Skeletal muscle tissue (tissue), 4 donors: ENCODE results near the gene MDFIC. TPM values are rescaled to one million over a fixed set of nuclear protein-coding genes. Genes with fewer than 3 reads are reported as not detected.

ENCODE experiments used
- H3K27ac ChIP-seq: one replicate; pipeline ENCODE4 v1.7.0; 2013; ENCODE audit warnings: mild to moderate bottlenecking, low read depth, low read length, inconsistent platforms
- H3K27me3 ChIP-seq, 3 donors: one replicate each; pipeline ENCODE4 v1.7.0; 2013; ENCODE audit warnings: low read length in 3 of 3; ENCODE audit not compliant: control insufficient read depth in 3 of 3, insufficient read depth in 3 of 3
- H3K36me3 ChIP-seq, 3 donors: one replicate each; pipeline ENCODE4 v1.7.0; 2013; ENCODE audit warnings: low read length in 3 of 3; ENCODE audit not compliant: control insufficient read depth in 3 of 3, insufficient read depth in 3 of 3
- H3K4me1 ChIP-seq, 3 donors: one replicate each; pipeline ENCODE4 v1.7.0; 2013; ENCODE audit warnings: low read length in 3 of 3, mild to moderate bottlenecking in 3 of 3; ENCODE audit not compliant: control insufficient read depth in 3 of 3, insufficient read depth in 3 of 3
- H3K4me3 ChIP-seq, 3 donors: one replicate each; pipeline ENCODE4 v1.7.0; 2013; ENCODE audit warnings: low read length in 3 of 3
- H3K9ac ChIP-seq, 3 donors: one replicate each; pipeline ENCODE4 v1.7.0; 2013; ENCODE audit warnings: low read length in 3 of 3, mild to moderate bottlenecking in 3 of 3, moderate library complexity in 2 of 3, low read depth in 1 of 3
- H3K9me3 ChIP-seq, 3 donors: one replicate each; pipeline ENCODE4 v1.7.0; 2013; ENCODE audit warnings: low read length in 3 of 3; ENCODE audit not compliant: control insufficient read depth in 3 of 3
- total RNA-seq: library from RNA; depleted of rRNA; stranded (reverse); fragments of >200 nt; gene quantifications from one replicate; pipeline ENCODE4 v1.2.3, GENCODE V29; 2014
- donor health status: Osteomylitis.

Gene MDFIC
- total RNA-seq, 1 donor from 2014 or later, result 20.9 TPM

GRCh38 chr7:114934713-114935112 is 12.8 kb downstream of the MDFIC start:
- H3K4me1 ChIP-seq, result peaks cover 0 to 3% (median 0%) of the 10 kb centered on the region in 3 donors
- no peaks in the 10 kb centered on the region for H3K36me3 ChIP-seq
- H3K9ac ChIP-seq, result no peak overlapping the region
- H3K27ac ChIP-seq, result no peak overlapping the region
- no peaks in the 10 kb centered on the region for H3K9me3 ChIP-seq
- no peak overlapping the region for H3K4me3 ChIP-seq
- H3K27me3 ChIP-seq, result no peaks in the 10 kb centered on the region

GRCh38 chr7:114936471-114936870 is 14.6 kb downstream of the MDFIC start:
- Histone ChIP-seq H3K27me3 (no peaks in the 10 kb centered on the region), H3K9me3 (no peaks in the 10 kb centered on the region), H3K4me1 (no peaks in the 10 kb centered on the region), H3K4me3 (no peak overlapping the region), H3K36me3 (no peaks in the 10 kb centered on the region), H3K9ac (no peak overlapping the region), H3K27ac (no peak overlapping the region)

DNA sequence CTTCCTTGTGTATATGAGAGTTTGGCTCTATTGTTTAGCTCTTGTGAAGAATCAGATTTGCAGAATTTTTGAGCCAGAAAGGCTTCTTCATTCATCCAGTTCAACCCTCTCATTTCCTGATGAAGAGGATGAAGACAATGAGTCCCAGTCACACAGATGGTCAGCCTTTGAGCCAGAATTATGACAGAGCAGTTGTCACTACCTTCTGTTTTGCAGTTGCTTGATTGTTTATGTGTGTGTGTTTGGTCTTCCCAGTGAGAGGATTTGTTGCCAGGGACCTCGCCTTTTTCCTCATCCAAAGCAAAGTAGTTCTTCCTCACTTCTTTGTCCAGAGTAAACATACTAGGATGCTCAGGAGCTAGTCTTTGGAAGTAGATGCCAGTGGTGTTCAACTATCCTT is 15.6 kb downstream of the MDFIC start:
- no peak overlapping the region for H3K27ac ChIP-seq

GRCh38 chr7:114938785-114939184 is 16.9 kb downstream of the MDFIC start:
- Histone ChIP-seq H3K27me3 (no peaks in the 10 kb centered on the region), H3K27ac (no peak overlapping the region), H3K9ac (no peak overlapping the region), H3K4me1 (no peaks in the 10 kb centered on the region), H3K36me3 (no peaks in the 10 kb centered on the region), H3K4me3 (no peak overlapping the region), H3K9me3 (no peaks in the 10 kb centered on the region)

More for the DNA sequence above, 15.6 kb downstream of the MDFIC start:
- no peaks in the 10 kb centered on the region for H3K9me3 ChIP-seq
- no peaks in the 10 kb centered on the region for H3K4me1 ChIP-seq
- H3K9ac ChIP-seq, result no peak overlapping the region
- no peaks in the 10 kb centered on the region for H3K27me3 ChIP-seq
- H3K36me3 ChIP-seq, result no peaks in the 10 kb centered on the region
- no peak overlapping the region for H3K4me3 ChIP-seq

DNA sequence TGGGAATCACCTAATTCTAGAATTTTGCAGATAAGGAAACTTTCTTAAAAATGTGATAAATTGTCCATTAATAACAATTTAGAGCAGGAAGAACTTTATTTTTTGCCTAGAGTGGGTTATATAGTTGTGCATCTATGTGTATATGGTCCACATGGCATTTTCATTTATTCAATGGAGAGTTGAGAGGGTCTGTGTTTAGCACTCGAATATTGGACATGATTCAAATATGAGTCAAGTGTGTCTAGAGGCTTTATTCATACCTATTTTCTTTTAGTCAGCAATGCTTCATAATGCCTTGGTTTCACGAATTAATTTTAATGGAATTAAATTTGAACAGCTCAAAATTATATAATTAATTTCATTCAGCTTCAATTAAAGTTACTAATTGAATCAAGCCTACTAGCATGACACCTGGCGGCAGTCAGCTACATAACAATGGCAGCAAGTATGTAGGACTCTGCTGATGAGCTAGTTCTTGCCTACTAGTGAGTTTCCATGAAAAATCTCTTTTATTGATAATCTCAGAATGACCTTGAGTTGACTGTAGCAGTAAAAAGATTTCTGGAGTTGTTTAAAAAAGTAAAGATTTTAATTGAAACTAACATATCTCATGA is 17.7 kb downstream of the MDFIC start:
- H3K36me3 ChIP-seq, result no peaks in the 10 kb centered on the region
- H3K27me3 ChIP-seq, result no peaks in the 10 kb centered on the region
- H3K9me3 ChIP-seq, result no peaks in the 10 kb centered on the region
- H3K9ac ChIP-seq, result no peak overlapping the region
- H3K4me1 ChIP-seq, result peaks cover 0 to 3% (median 3%) of the 10 kb centered on the region in 3 donors
- H3K4me3 ChIP-seq, result no peak overlapping the region
- no peak overlapping the region for H3K27ac ChIP-seq

DNA sequence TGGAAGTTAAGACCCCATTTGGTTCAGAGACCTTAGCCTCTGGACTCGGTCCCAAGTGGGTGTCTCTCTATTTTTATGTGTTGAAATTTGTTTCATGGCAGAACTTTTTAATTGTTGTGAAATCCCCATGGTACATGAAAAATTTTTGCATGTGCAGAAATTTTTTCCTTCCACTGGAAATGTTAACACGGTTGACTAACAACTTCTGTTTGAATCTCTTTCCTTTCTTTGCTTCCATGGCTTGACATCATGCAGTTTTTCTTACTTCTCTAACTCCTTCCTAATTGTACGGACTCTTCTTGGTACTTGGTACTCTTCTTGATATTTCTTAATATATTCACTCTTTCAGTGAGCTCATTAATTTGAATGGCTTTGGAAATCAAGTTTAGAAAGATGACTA is 18.3 kb downstream of the MDFIC start:
- H3K27ac ChIP-seq, result no peak overlapping the region
- H3K9ac ChIP-seq, result no peak overlapping the region
- no peaks in the 10 kb centered on the region for H3K36me3 ChIP-seq
- H3K27me3 ChIP-seq, result no peaks in the 10 kb centered on the region
- no peak overlapping the region for H3K4me3 ChIP-seq
- peaks cover 0 to 7% (median 3%) of the 10 kb centered on the region in 3 donors for H3K4me1 ChIP-seq
- H3K9me3 ChIP-seq, result no peaks in the 10 kb centered on the region

DNA sequence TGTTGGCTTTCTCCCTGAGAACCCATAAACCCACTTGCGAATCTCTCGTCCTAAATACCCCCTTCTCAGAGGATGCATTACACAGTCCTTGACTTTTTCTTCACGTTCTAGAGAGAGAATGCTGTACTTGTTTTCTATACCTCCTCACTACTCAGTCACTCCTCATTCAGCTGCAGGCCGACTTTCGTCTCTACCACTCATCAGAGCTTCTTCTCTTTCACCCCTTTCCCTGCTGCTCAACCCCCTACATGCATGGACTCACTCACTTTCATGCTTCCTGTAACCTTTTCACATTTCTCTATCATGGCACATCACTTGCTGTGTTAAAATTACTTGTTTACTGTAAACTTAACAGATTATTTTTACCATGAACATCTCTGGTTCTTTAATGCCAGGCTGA is 19.8 kb downstream of the MDFIC start:
- Histone ChIP-seq H3K9ac (no peak overlapping the region), H3K4me1 (peaks cover 0 to 7% (median 3%) of the 10 kb centered on the region in 3 donors), H3K4me3 (no peak overlapping the region)

GRCh38 chr7:114942446-114943175 is 20.7 kb downstream of the MDFIC start:
- Histone ChIP-seq H3K27ac (no peak overlapping the region), H3K9ac (no peak overlapping the region), H3K4me3 (no peak overlapping the region), H3K4me1 (peaks cover 0 to 7% (median 3%) of the 10 kb centered on the region in 3 donors), H3K9me3 (no peaks in the 10 kb centered on the region), H3K36me3 (no peaks in the 10 kb centered on the region), H3K27me3 (no peaks in the 10 kb centered on the region)

More for the DNA sequence above, 19.8 kb downstream of the MDFIC start:
- Histone ChIP-seq H3K36me3 (no peaks in the 10 kb centered on the region), H3K27ac (no peak overlapping the region), H3K9me3 (no peaks in the 10 kb centered on the region), H3K27me3 (no peaks in the 10 kb centered on the region)

GRCh38 chr7:114943530-114943929 is 21.6 kb downstream of the MDFIC start:
- Histone ChIP-seq H3K27me3 (no peaks in the 10 kb centered on the region), H3K9me3 (no peaks in the 10 kb centered on the region), H3K9ac (no peak overlapping the region), H3K27ac (no peak overlapping the region), H3K4me1 (peaks cover 0 to 7% (median 3%) of the 10 kb centered on the region in 3 donors), H3K4me3 (no peak overlapping the region), H3K36me3 (no peaks in the 10 kb centered on the region)

GRCh38 chr7:114943953-114944744 is 22.3 kb downstream of the MDFIC start:
- Histone ChIP-seq H3K27me3 (no peaks in the 10 kb centered on the region), H3K4me3 (peak overlapping the region; percentile 59 to 75 (median 64)), H3K4me1 (peaks cover 0 to 7% (median 3%) of the 10 kb centered on the region in 3 donors), H3K36me3 (no peaks in the 10 kb centered on the region), H3K27ac (peak overlapping the region; percentile 69), H3K9me3 (no peaks in the 10 kb centered on the region), H3K9ac (peak overlapping the region; percentile 60 to 76 (median 70))
